CD4-positive, alpha-beta memory T cell (primary cell): ENCODE measurements around the gene ATXN1. TPM values are rescaled to one million over a fixed set of nuclear protein-coding genes. Genes with fewer than 3 reads are reported as not detected.

ENCODE experiments used
- CTCF ChIA-PET: fragments of 350-600 bp; sonication (Branson Sonifier 250); formaldehyde crosslinking; loops from one replicate; lab custom pipeline; 2021; ENCODE audit warnings: inconsistent platforms; ENCODE audit not compliant: partially characterized antibody; lab: Charles Lee
- POLR2A ChIA-PET: fragments of 350-600 bp; sonication (Branson Sonifier 250); formaldehyde crosslinking; loops from one replicate; lab custom pipeline; 2021; ENCODE audit not compliant: partially characterized antibody; lab: Charles Lee
- DNase-seq, 5 donors: peaks; one replicate each; pipeline versions ENCODE4 v3.0.0 to v3.0.0-alpha.2; 2020 to 2022; ENCODE audit warnings: mixed read lengths in 1 of 5
- H3K27ac ChIP-seq: one replicate; pipeline ENCODE4 v1.7.0; 2013; ENCODE audit warnings: low read depth, low read length
- H3K27me3 ChIP-seq: 2 replicates; pipeline ENCODE4 v1.7.0; 2013; ENCODE audit warnings: mild to moderate bottlenecking, low read length, moderate library complexity; ENCODE audit not compliant: insufficient read depth
- H3K36me3 ChIP-seq: 2 replicates; pipeline ENCODE4 v1.7.0; 2013; ENCODE audit warnings: mild to moderate bottlenecking, low read length, moderate library complexity; ENCODE audit not compliant: insufficient read depth
- H3K4me1 ChIP-seq: 2 replicates; pipeline ENCODE4 v1.7.0; 2013; ENCODE audit warnings: mild to moderate bottlenecking, low read length, moderate library complexity; ENCODE audit not compliant: insufficient read depth
- H3K4me3 ChIP-seq, 2 donors: one replicate each; pipeline ENCODE4 v1.7.0; 2013; ENCODE audit warnings: low read length in 2 of 2, mild to moderate bottlenecking in 1 of 2
- H3K9me3 ChIP-seq, 2 donors: one replicate each; pipeline ENCODE4 v1.7.0; 2013; ENCODE audit warnings: low read length in 2 of 2, control low read depth in 1 of 2; ENCODE audit not compliant: control insufficient read depth in 1 of 2
- H3K27ac Mint-ChIP-seq, 7 donors: one replicate each; pipeline ENCODE4 v1.8.0; 2020 to 2021; ENCODE audit warnings: mixed read lengths in 7 of 7, mild to moderate bottlenecking in 6 of 7, inconsistent platforms in 3 of 7, moderate library complexity in 3 of 7
- H3K27me3 Mint-ChIP-seq, 2 donors: one replicate each; pipeline ENCODE4 v1.8.0; 2020 to 2021; ENCODE audit warnings: mixed read lengths in 2 of 2
- H3K36me3 Mint-ChIP-seq, 2 donors: one replicate each; pipeline ENCODE4 v1.8.0; 2020 to 2021; ENCODE audit warnings: mixed read lengths in 2 of 2, inconsistent platforms in 1 of 2, mild to moderate bottlenecking in 1 of 2
- H3K4me1 Mint-ChIP-seq, 4 donors: one replicate each; pipeline ENCODE4 v1.8.0; 2020 to 2021; ENCODE audit warnings: mixed read lengths in 4 of 4, mild to moderate bottlenecking in 1 of 4
- H3K4me3 Mint-ChIP-seq, 8 donors: one replicate each; pipeline ENCODE4 v1.8.0; 2020 to 2021; ENCODE audit warnings: mixed read lengths in 8 of 8, mild to moderate bottlenecking in 7 of 8, moderate library complexity in 6 of 8, inconsistent platforms in 3 of 8
- H3K9me3 Mint-ChIP-seq, 8 donors: one replicate each; pipeline ENCODE4 v1.8.0; 2020 to 2021; ENCODE audit warnings: mixed read lengths in 8 of 8, mild to moderate bottlenecking in 5 of 8, inconsistent platforms in 3 of 8, moderate library complexity in 1 of 8
- intact Hi-C: fragments of 100-400 bp; cut with micrococcal nuclease; formaldehyde crosslinking; loops from one replicate; pipeline ENCODE4 v1.15.1; 2023
- polyA plus RNA-seq, 2 donors: library from polyadenylated mRNA; unstranded; fragments of 300-500 nt; fragmentation: Illumina TruSeq; gene quantifications; one replicate each; pipeline ENCODE4 v1.2.3, GENCODE V29; 2021
- total RNA-seq, 2 experiments: library from RNA; stranded (reverse); gene quantifications; one replicate each; pipeline ENCODE4 v1.2.3, GENCODE V29; 2021

Gene ATXN1
- total and polyA plus RNA-seq, 4 experiments from 2014 or later: 10.5 to 97.4 (median 56.9) TPM

DNA sequence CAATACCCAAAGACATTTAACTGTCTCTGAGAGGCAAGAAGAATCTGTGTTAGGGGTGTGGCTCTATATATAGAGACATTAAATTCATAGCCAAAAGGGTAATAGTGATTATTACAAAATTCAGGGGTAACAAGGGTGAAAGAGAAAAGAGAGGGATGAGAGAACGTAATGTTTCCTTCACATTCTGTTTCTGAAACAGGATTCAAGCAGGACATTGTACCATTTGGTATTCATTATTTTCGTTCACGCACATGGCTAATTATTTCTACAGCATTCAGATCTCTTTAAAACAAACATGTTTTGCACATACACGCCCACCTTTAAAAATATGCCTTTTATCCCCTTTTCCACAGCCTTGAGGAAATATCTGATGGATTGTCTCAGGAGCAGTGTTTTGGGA is 400.1 kb downstream of the ATXN1 start:
- Histone ChIP-seq H3K27ac (no peak overlapping the region), H3K4me3 (no peak overlapping the region), H3K4me1 (no peaks in the 10 kb centered on the region), H3K36me3 (no peaks in the 10 kb centered on the region), H3K9me3 (no peaks in the 10 kb centered on the region), H3K27me3 (no peaks in the 10 kb centered on the region)
- Mint-ChIP-seq H3K27ac (no peak overlapping the region), H3K27me3 (no peaks in the 10 kb centered on the region), H3K4me1 (peaks cover 3 to 10% (median 6%) of the 10 kb centered on the region in 4 donors), H3K4me3 (no peak overlapping the region), H3K9me3 (no peaks in the 10 kb centered on the region), H3K36me3 (peaks cover 4 to 22% of the 10 kb centered on the region in 2 donors)
- intact Hi-C loops: no loop called here
- ChIA-PET POLR2A (no interaction called here), CTCF (no interaction called here)
- no peak for DNase-seq

DNA sequence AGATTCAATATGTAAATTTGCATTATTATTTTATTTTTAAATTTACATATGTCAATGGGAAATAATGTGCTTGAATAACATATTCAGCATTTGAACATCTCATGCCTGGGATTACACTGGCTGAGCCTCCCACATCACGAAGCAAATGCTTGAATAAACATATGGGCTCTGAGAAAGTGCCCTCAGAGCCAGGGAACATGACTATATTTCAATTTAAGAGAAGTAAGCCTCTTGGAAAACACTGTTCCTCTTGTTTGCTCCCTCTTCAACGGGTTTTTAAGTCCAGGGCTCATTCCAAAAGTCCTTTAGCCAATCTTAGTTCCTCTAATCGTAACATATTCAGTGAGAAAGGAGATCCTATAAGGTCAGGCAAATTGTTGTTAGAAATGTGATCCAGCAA is 400.9 kb downstream of the ATXN1 start:
- DNase-seq: no peak
- Mint-ChIP-seq H3K4me1 (peaks cover 0 to 15% (median 7%) of the 10 kb centered on the region in 4 donors), H3K9me3 (no peaks in the 10 kb centered on the region), H3K36me3 (peaks cover 4 to 20% of the 10 kb centered on the region in 2 donors), H3K4me3 (no peak overlapping the region), H3K27me3 (no peaks in the 10 kb centered on the region), H3K27ac (no peak overlapping the region)
- no peaks in the 10 kb centered on the region for H3K4me1 ChIP-seq
- POLR2A ChIA-PET: no interaction called here
- no peak overlapping the region for H3K4me3 ChIP-seq
- H3K9me3 ChIP-seq: no peaks in the 10 kb centered on the region
- intact Hi-C loops: no loop called here
- H3K27ac ChIP-seq: no peak overlapping the region
- no peaks in the 10 kb centered on the region for H3K36me3 ChIP-seq
- CTCF ChIA-PET: no interaction called here
- no peaks in the 10 kb centered on the region for H3K27me3 ChIP-seq

DNA sequence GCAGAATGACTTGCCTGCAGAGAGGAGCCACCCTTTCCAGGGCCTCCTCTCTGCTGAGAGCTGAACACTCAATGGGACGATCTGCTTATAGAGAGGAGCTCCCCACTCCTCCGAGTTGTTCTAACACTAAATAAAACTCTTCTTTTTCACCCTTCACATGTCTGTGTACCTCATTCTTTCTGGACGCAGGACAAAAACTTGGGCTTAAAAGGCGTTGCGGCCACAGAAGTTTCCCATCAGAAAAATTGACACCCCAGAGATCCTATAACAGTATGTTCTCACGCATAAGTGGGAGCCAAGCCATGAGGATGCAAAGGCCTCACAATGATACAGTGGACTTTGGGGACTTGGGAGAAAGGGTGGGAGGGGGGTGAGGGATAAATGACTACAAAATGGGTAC is 401.7 kb downstream of the ATXN1 start:
- no peak overlapping the region for H3K27ac ChIP-seq
- CTCF ChIA-PET: no interaction called here
- Mint-ChIP-seq H3K4me1 (peaks cover 0 to 15% (median 7%) of the 10 kb centered on the region in 4 donors), H3K9me3 (no peaks in the 10 kb centered on the region), H3K36me3 (peaks cover 4 to 20% of the 10 kb centered on the region in 2 donors), H3K27ac (no peak overlapping the region), H3K4me3 (no peak overlapping the region), H3K27me3 (no peaks in the 10 kb centered on the region)
- no peak overlapping the region for H3K4me3 ChIP-seq
- POLR2A ChIA-PET: no interaction called here
- no peaks in the 10 kb centered on the region for H3K36me3 ChIP-seq
- DNase-seq: no peak
- no peaks in the 10 kb centered on the region for H3K27me3 ChIP-seq
- no peaks in the 10 kb centered on the region for H3K9me3 ChIP-seq
- H3K4me1 ChIP-seq: no peaks in the 10 kb centered on the region
- intact Hi-C loops: no loop called here

DNA sequence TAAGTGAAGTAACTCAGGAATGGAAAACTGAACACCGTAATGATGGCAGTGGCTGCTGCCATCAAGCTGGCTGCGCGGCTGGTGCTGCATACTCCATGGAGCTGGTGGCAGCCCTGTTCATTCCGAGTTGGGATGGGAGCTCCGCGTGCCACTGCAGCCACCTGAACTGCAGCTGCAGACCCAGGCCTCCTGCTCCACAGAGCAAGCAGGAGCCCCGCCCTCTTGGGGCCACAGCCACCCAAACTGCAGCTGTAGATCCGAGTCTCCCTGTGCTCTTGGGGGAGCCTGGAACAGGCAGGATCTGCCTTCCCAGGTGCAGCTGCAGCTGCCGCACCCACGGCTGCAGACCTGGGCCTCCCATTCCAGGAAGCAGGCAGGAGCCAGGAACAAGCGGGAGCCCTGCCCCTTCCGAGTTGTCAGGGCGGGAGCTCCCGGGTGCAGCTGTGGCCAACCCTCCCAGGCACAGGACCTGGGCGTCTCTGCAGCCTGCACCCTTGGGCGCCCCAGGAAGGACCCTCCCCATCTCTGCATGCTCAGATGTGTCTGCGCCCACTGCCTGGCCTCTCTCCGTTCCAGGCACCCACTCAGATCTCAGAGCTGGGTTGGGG is 402.6 kb downstream of the ATXN1 start:
- POLR2A ChIA-PET: no interaction called here
- intact Hi-C loops: no loop called here

DNA sequence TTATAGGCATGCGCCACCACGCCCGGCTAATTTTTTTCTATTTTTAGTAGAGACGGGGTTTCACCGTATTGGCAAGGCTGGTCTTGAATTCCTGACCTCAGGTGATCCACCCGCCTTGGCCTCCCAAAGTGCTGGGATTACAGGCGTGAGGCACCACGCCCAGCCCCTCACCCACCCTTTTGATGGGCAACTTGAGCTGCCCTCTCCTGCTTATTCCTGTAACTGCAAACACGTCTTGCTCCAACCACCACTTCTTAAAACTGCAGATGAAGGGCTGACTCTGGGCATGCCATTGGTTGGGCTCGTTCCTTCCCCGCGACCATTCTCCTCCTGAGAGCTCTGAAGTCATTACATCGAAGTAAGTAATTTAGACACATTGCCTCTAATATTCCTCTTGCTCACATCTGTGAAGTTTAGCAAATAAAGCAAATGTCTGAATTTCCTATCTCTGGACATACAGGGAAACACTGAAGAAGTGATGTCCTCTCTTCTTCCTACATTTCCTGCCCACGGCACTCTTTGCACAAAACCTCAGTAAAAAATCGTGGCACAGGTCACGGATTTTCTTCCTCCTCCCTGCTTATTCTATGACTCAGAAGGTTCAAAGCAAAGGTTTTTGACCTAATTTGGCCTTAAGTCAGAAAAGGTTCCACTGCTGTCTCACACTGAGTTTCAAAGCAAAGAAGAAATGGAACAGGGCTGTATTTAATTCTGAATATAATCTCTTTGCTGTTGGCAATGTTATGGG is 405.4 kb downstream of the ATXN1 start:
- Mint-ChIP-seq H3K27ac (peak overlapping the region in 3 of 7 donors; percentile 37 to 46 (median 41)), H3K4me3 (no peak overlapping the region)
- CTCF ChIA-PET: no interaction called here

More for the DNA sequence above, 402.6 kb downstream of the ATXN1 start:
- Mint-ChIP-seq H3K4me1 (peaks cover 0 to 15% (median 8%) of the 10 kb centered on the region in 4 donors), H3K27me3 (no peaks in the 10 kb centered on the region), H3K9me3 (no peaks in the 10 kb centered on the region), H3K27ac (no peak overlapping the region), H3K4me3 (no peak overlapping the region), H3K36me3 (peaks cover 4 to 20% of the 10 kb centered on the region in 2 donors)
- Histone ChIP-seq H3K36me3 (no peaks in the 10 kb centered on the region), H3K9me3 (no peaks in the 10 kb centered on the region), H3K4me3 (no peak overlapping the region), H3K27me3 (no peaks in the 10 kb centered on the region), H3K4me1 (no peaks in the 10 kb centered on the region), H3K27ac (no peak overlapping the region)
- no peak for DNase-seq
- CTCF ChIA-PET: interaction anchor here (1.1 to 1.7 kb wide), 2 partner anchors 25 to 412 kb away, joined by 3 to 7 read pairs; no protein-coding TSS in a partner anchor

DNA sequence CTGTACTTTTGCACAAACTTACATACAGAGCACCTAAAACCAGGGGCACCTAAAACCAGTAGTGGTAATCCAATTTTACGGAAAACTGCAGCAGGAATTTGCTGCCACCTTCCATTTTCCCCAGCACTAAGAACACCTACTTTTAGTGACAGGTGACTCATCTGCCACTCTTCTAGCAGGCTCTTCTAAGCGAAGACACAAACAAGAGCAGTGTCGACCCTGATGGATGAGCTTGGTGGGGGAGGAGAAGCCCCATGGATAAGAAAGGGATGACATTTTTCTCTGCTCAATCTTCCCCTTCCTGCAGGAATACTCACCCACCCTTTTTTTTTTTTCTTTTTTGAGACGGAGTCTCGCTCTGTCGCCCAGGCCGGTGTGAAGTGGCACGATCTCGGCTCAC is 406.0 kb downstream of the ATXN1 start:
- no peaks in the 10 kb centered on the region for H3K9me3 Mint-ChIP-seq
- POLR2A ChIA-PET: no interaction called here
- CTCF ChIA-PET: no interaction called here
- no peaks in the 10 kb centered on the region for H3K36me3 ChIP-seq
- H3K27me3 Mint-ChIP-seq: no peaks in the 10 kb centered on the region
- intact Hi-C loops: no loop called here
- H3K27me3 ChIP-seq: no peaks in the 10 kb centered on the region
- H3K4me1 Mint-ChIP-seq: peaks cover 0 to 15% (median 8%) of the 10 kb centered on the region in 4 donors
- H3K36me3 Mint-ChIP-seq: peaks cover 0 to 3% of the 10 kb centered on the region in 2 donors
- H3K27ac ChIP-seq: no peak overlapping the region
- H3K4me3 Mint-ChIP-seq: no peak overlapping the region
- no peaks in the 10 kb centered on the region for H3K4me1 ChIP-seq
- DNase-seq: no peak
- no peak overlapping the region for H3K27ac Mint-ChIP-seq
- H3K4me3 ChIP-seq: no peak overlapping the region
- H3K9me3 ChIP-seq: no peaks in the 10 kb centered on the region

More for the DNA sequence above, 405.4 kb downstream of the ATXN1 start:
- no peaks in the 10 kb centered on the region for H3K27me3 ChIP-seq
- no peak overlapping the region for H3K27ac ChIP-seq
- H3K36me3 ChIP-seq: no peaks in the 10 kb centered on the region
- no peaks in the 10 kb centered on the region for H3K27me3 Mint-ChIP-seq
- DNase-seq: no peak
- no peaks in the 10 kb centered on the region for H3K9me3 Mint-ChIP-seq
- POLR2A ChIA-PET: interaction anchor here (0.7 kb wide), 1 partner anchor 12 kb away, joined by 3 read pairs; no protein-coding TSS in a partner anchor
- no peaks in the 10 kb centered on the region for H3K4me1 ChIP-seq
- intact Hi-C loops: no loop called here
- peaks cover 0 to 15% (median 8%) of the 10 kb centered on the region in 4 donors for H3K4me1 Mint-ChIP-seq
- H3K36me3 Mint-ChIP-seq: peaks cover 0 to 3% of the 10 kb centered on the region in 2 donors
- no peak overlapping the region for H3K4me3 ChIP-seq
- no peaks in the 10 kb centered on the region for H3K9me3 ChIP-seq

DNA sequence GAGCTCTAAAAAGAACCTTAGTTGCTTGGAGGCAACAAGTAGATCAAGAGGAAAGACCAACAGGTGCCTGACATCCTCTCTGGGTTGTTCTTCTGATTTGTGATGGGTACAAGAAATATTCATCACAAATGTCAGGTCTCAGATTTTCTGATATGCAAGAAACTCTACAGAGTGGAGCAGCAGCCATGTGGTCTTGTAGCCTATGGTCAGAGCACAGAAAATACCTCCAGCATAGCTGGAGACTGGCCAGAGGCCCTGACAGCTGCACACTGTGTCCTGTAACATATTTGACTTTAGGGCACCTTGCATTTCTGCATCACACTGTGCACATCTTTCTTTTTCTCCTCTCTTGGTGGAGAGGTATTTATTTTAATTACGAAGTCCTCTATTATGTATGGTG is 406.6 kb downstream of the ATXN1 start:
- peak overlapping the region in 1 of 7 donors; percentile 52 for H3K27ac Mint-ChIP-seq
- intact Hi-C loops: no loop called here
- H3K4me1 ChIP-seq: no peaks in the 10 kb centered on the region

More for the DNA sequence above, 406.6 kb downstream of the ATXN1 start:
- DNase-seq: no peak
- ChIA-PET CTCF (no interaction called here), POLR2A (no interaction called here)
- H3K27me3 Mint-ChIP-seq: no peaks in the 10 kb centered on the region
- H3K9me3 ChIP-seq: no peaks in the 10 kb centered on the region
- H3K9me3 Mint-ChIP-seq: no peaks in the 10 kb centered on the region
- H3K36me3 Mint-ChIP-seq: peaks cover 0 to 5% of the 10 kb centered on the region in 2 donors
- no peak overlapping the region for H3K4me3 Mint-ChIP-seq
- H3K36me3 ChIP-seq: no peaks in the 10 kb centered on the region
- H3K4me1 Mint-ChIP-seq: peaks cover 0 to 15% (median 8%) of the 10 kb centered on the region in 4 donors
- no peak overlapping the region for H3K4me3 ChIP-seq
- no peak overlapping the region for H3K27ac ChIP-seq
- H3K27me3 ChIP-seq: no peaks in the 10 kb centered on the region
